GM12892 (cell line): ENCODE data around the gene MOGAT2. TPM values are rescaled to one million over a fixed set of nuclear protein-coding genes. Genes with fewer than 3 reads are reported as not detected.
A peak's percentile ranks its signal among the peaks of the same experiment; 100 is the strongest.
"Not testable (repeated sequence)": the region's sequence is repeated elsewhere in the genome, so short reads cannot be mapped to it uniquely, and the experiment has no call there.

Source experiments
- DNase-seq: peaks from one replicate; pipeline ENCODE4 v3.0.0; 2011; ENCODE audit not compliant: insufficient read length
- FAIRE-seq: peaks from 2 replicates; lab custom pipeline; 2011; peaks lifted over from hg19 to GRCh38; lab: Jason Lieb, UNC
- POLR2A ChIP-seq: IDR thresholded peaks from 2 replicates; pipeline ENCODE4 v1.6.1; 2011; ENCODE audit warnings: low read depth, low read length, control low read depth
- POLR2AphosphoS5 ChIP-seq: IDR thresholded peaks from 2 replicates; pipeline ENCODE4 v1.6.1; 2011; ENCODE audit warnings: low read depth, low read length, control low read depth
- TAF1 ChIP-seq: IDR thresholded peaks from 2 replicates; pipeline ENCODE4 v1.6.1; 2011; ENCODE audit warnings: low read depth, mild to moderate bottlenecking, control low read depth, low read length, borderline replicate concordance
- polyA plus RNA-seq: library from polyadenylated mRNA; unstranded; fragments of >200 nt; gene quantifications from one replicate; pipeline ENCODE4 v1.2.1, GENCODE V29; 2012; ENCODE audit warnings: missing spikeins, inconsistent platforms; ENCODE audit not compliant: missing spikeins

Gene MOGAT2
- polyA plus RNA-seq, result 0.40 TPM

GRCh38 chr11:75717608-75718418, at the start of gene MOGAT2:
Gene MOGAT2, plus strand, starts transcription at chr11:75717838. Its CDS starts 51 bp downstream, at chr11:75717889.
- DNase-seq (no peak), FAIRE-seq (no peak)
- TF ChIP-seq TAF1 (no peak), POLR2A (no peak), POLR2AphosphoS5 (no peak)

- FAIRE-seq (no peak), DNase-seq (peak; percentile 37)
- TF ChIP-seq POLR2A (no peak), TAF1 (no peak), POLR2AphosphoS5 (no peak)
Measured at GRCh38 chr11:75668451-75669297, 49.0 kb upstream of the MOGAT2 start, which contains the start of gene MAP6. Gene MAP6, minus strand, starts transcription at chr11:75669038. Its CDS starts 669 bp downstream, at chr11:75668369.

DNA sequence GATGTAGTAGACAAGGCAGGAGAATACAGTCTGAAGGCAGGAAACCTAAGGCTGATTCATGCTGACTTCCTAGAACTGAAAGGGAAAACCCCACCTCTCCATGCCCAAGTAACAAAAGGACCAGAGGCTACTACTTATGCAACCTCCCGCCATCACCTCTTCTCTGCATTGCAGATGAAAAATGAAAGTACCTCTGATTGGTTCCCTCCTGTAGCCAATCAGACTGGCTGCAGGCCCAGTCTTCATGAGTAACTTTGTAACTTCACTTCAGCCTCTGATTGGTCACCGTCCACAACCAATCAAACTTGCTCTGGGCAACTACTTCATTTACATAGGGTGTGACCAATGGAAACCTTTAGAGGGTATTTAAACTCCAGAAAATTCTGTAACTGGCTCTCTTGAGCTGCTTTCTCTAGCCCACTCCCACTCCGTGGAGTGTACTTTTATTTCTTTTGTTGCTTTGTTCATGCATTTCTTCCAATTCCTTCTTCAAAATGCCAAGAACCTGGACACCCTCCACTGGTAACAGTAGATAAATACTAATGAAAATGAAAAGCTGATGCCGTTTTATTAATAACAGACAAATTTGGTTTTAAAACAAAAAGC, 43.6 kb upstream of the MOGAT2 start:
- FAIRE-seq (peak; percentile 76), DNase-seq (no peak)
- no peak for TF ChIP-seq POLR2A
- TF ChIP-seq POLR2AphosphoS5, result no peak
- TF ChIP-seq TAF1, result no peak

GRCh38 chr11:75677275-75677674, 40.4 kb upstream of the MOGAT2 start:
- FAIRE-seq (peak; percentile 72), DNase-seq (no peak)
- TF ChIP-seq POLR2AphosphoS5, result no peak

GRCh38 chr11:75677909-75678308, 39.7 kb upstream of the MOGAT2 start:
- TF ChIP-seq TAF1 (no peak), POLR2A (no peak), POLR2AphosphoS5 (no peak)
- no peak for DNase-seq
- no peak for FAIRE-seq

DNA sequence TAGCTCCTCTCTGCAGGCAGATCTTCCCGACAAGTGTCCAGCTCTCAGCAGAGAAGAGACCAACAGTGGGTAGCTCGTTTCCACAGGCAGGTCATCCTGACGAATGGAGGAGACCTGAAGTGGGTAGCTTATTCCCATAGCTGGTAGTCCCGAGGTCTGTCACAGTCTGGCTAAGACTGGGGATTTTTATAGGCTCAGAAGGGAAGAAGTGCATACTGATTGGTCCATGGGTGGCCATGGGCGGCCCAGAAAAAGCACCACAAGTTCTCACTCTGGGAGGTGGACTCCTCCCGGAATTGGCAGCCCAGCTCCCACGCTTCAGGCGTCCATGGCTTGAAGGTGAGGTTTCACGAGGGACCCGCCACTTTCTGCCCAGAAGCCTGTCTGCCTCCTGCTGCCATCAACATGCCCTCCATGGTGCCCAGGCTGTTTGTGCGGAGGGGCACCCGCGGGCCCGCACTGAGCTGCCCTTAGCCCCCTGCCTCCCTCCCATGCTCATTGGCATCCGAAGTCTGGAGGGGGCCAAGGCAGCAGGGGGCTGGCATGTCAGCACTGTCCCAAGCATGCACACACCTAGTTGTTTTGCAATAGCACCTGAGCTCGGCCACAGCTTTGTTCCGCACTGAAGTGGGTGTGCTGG, 38.9 kb upstream of the MOGAT2 start:
- no peak for TF ChIP-seq TAF1
- TF ChIP-seq POLR2AphosphoS5, result no peak
- TF ChIP-seq POLR2A, result no peak
- no peak for FAIRE-seq

DNA sequence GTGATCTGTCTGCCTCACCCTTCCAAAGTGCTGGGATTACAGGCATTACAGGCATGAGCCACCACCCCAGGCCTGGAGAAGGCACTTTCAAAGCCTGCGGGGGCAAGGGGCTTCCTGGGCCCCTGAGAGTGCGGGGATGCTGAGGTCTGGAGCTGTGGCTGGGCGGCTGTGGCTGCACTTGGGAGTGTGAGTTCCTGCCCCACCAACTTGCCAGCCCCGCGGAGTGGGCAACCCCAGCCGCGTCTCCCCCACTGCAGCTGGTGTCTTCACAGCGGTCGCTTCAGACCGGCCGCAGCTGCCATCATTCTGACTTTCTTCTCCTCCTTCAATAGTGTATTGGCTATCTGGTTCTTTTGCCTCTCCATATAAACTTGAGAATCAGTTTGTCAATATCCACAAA, 38.1 kb upstream of the MOGAT2 start:
- TF ChIP-seq POLR2AphosphoS5 (no peak), POLR2A (no peak), TAF1 (no peak)
- DNase-seq, result no peak
- FAIRE-seq, result no peak

More for the DNA sequence above, 38.9 kb upstream of the MOGAT2 start:
- DNase-seq, result no peak

GRCh38 chr11:75683856-75684255, 33.8 kb upstream of the MOGAT2 start:
- not testable (repeated sequence) for FAIRE-seq, DNase-seq

DNA sequence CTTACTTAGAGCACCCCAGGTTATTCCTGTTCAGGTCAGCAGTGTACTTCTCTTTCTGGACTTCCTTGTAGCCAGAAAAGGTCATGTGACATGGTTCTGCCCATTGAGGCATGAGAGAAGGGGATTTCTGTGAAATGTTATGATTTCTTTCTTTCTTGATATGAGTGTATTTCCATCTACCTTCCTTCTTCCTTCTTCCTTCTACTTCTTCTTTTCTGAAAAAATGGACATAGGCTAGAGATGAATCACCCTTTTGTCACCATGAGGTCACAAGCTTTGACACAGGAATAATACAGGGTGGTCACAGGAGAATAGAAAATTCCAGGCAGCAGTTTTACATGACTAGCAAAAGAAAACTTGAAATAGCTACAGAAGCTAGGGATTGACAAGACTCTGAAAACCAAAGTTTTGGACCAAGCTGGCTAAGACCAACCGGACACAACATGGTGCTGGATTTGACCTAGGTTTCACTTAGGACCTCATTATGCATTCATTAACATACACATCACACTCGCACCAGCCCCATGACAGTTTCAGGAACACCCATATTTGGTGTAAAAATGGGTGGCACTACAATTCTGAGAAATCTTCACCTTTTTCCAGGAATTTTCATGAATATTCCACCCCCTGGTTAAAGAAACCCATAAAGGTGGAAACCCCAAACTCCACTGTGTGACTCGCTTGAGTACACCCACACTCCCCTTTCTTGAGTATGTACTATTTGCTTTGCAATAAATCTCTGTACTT, 27.6 kb upstream of the MOGAT2 start:
- FAIRE-seq (peak; percentile 94), DNase-seq (no peak)
- TF ChIP-seq POLR2A, result no peak
- TF ChIP-seq POLR2AphosphoS5, result no peak
- no peak for TF ChIP-seq TAF1

DNA sequence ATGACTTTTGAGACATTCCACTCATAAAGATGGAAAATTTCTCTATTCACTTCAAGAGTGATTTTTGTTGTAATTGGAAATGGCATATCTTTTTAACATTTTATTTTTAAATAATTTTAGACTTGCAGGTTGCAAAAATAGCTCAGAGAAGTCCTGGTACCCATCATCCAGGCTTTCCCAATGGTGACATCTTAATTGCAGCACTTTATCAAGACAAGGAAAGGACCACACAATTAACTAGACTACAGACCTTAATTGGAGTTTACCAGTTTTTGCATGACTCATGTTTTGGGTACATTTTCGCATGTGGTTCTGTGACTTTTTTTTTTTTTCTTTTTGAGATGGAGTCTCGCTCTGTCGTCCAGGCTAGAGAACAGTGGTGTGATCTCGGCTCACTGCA, 25.8 kb upstream of the MOGAT2 start:
- no peak for TF ChIP-seq POLR2A
- no peak for TF ChIP-seq TAF1
- FAIRE-seq (no peak), DNase-seq (no peak)
